HEK293 (cell line): ENCODE measurements around the gene INPP5A.

Source experiments
- CTCF ChIA-PET: fragments of 350-600 bp; formaldehyde crosslinking; extraction: SDS; loops from one replicate; lab custom pipeline; 2021; ENCODE audit warnings: antibody characterized with exemption; lab: Yijun Ruan, JAX
- POLR2A ChIA-PET: fragments of 300-600 bp; formaldehyde crosslinking; extraction: SDS; loops from one replicate; lab custom pipeline; 2020; ENCODE audit warnings: antibody characterized with exemption, inconsistent platforms; lab: Yijun Ruan, JAX
- H3K27ac ChIP-seq: fragments of 200-500 bp; sonication (Bioruptor generic); 2 replicates; pipeline ENCODE4 v1.5.1; 2014; ENCODE audit warnings: low read depth, low read length, control low read depth, inconsistent platforms; ENCODE audit errors: extremely low read depth
- H3K36me3 ChIP-seq, 2 experiments: fragments of 200-500 bp in 1 of 2; sonication (Bioruptor generic) in 1 of 2; 1 replicate in 1 of 2; 2 replicates in 1 of 2; pipeline ENCODE4 v1.5.1; 2014 to 2017; ENCODE audit warnings: inconsistent platforms in 2 of 2, low read length in 2 of 2; ENCODE audit not compliant: control insufficient read depth in 2 of 2, insufficient read depth in 1 of 2
- H3K4me1 ChIP-seq: fragments of 200-500 bp; sonication (Bioruptor generic); 2 replicates; pipeline ENCODE4 v1.5.1; 2014; ENCODE audit warnings: mild to moderate bottlenecking, low read length, inconsistent platforms; ENCODE audit not compliant: control insufficient read depth, insufficient read depth
- H3K4me3 ChIP-seq: 2 replicates; pipeline ENCODE4 v1.5.1; 2011; ENCODE audit warnings: low read depth, mild to moderate bottlenecking, control low read depth, low read length, moderate library complexity
- H3K9me3 ChIP-seq: fragments of 200-500 bp; sonication (Bioruptor generic); 2 replicates; pipeline ENCODE4 v1.5.1; 2014; ENCODE audit warnings: low read depth, low read length, inconsistent platforms; ENCODE audit not compliant: control insufficient read depth, insufficient read depth
- CTCF ChIP-seq: fragments of 450-650 bp; formaldehyde crosslinking; IDR thresholded peaks from 2 replicates; pipeline ENCODE4 v1.5.1; 2016; ENCODE audit warnings: missing biosample characterization, missing genetic modification characterization
- GLIS1 ChIP-seq: fragments of 450-650 bp; formaldehyde crosslinking; IDR thresholded peaks from 2 replicates; pipeline ENCODE4 v1.5.1; 2016; ENCODE audit warnings: missing biosample characterization, missing genetic modification characterization
- KLF7 ChIP-seq: fragments of 450-650 bp; formaldehyde crosslinking; IDR thresholded peaks from 2 replicates; pipeline ENCODE4 v1.5.1; 2016; ENCODE audit warnings: missing biosample characterization, missing genetic modification characterization, borderline replicate concordance
- MYNN ChIP-seq: fragments of 450-650 bp; formaldehyde crosslinking; IDR thresholded peaks from 2 replicates; pipeline ENCODE4 v1.5.1; 2016; ENCODE audit warnings: missing biosample characterization, missing genetic modification characterization, borderline replicate concordance
- OVOL3 ChIP-seq: fragments of 450-650 bp; formaldehyde crosslinking; IDR thresholded peaks from 2 replicates; pipeline ENCODE4 v1.5.1; 2016; ENCODE audit warnings: missing biosample characterization, missing genetic modification characterization
- SCRT1 ChIP-seq: fragments of 450-650 bp; formaldehyde crosslinking; IDR thresholded peaks from 2 replicates; pipeline ENCODE4 v1.5.1; 2016; ENCODE audit warnings: missing biosample characterization, missing genetic modification characterization, borderline replicate concordance
- SETDB1 ChIP-seq: IDR thresholded peaks from one replicate; pipeline ENCODE4 v1.6.1; 2017; ENCODE audit warnings: mild to moderate bottlenecking, low read length, moderate library complexity, mixed read lengths; ENCODE audit not compliant: insufficient read length
- SP2 ChIP-seq: fragments of 450-650 bp; formaldehyde crosslinking; IDR thresholded peaks from 2 replicates; pipeline ENCODE4 v1.5.1; 2016; ENCODE audit warnings: missing biosample characterization, missing genetic modification characterization
- SP3 ChIP-seq: fragments of 450-650 bp; formaldehyde crosslinking; IDR thresholded peaks from 2 replicates; pipeline ENCODE4 v1.5.1; 2016; ENCODE audit warnings: missing biosample characterization, missing genetic modification characterization
- TCF7L2 ChIP-seq: IDR thresholded peaks from 2 replicates; pipeline ENCODE4 v1.6.1; 2011; ENCODE audit warnings: low read depth, mild to moderate bottlenecking, inconsistent platforms, low read length, moderate library complexity, borderline replicate concordance
- WT1 ChIP-seq: fragments of 450-650 bp; formaldehyde crosslinking; IDR thresholded peaks from 2 replicates; pipeline ENCODE4 v1.5.1; 2016; ENCODE audit warnings: missing biosample characterization, missing genetic modification characterization
- ZBTB11 ChIP-seq: fragments of 450-650 bp; formaldehyde crosslinking; conservative IDR thresholded peaks from 2 replicates; pipeline ENCODE4 v1.5.1; 2016; ENCODE audit warnings: low read depth, missing biosample characterization, missing genetic modification characterization
- ZBTB20 ChIP-seq: fragments of 450-650 bp; formaldehyde crosslinking; IDR thresholded peaks from 2 replicates; pipeline ENCODE4 v1.5.1; 2016; ENCODE audit warnings: missing biosample characterization, missing genetic modification characterization
- ZBTB7A ChIP-seq: fragments of 450-650 bp; formaldehyde crosslinking; IDR thresholded peaks from 2 replicates; pipeline ENCODE4 v1.5.1; 2016; ENCODE audit warnings: low read depth, missing biosample characterization, missing genetic modification characterization
- ZIC2 ChIP-seq: fragments of 450-650 bp; formaldehyde crosslinking; IDR thresholded peaks from 2 replicates; pipeline ENCODE4 v1.5.1; 2016; ENCODE audit warnings: missing biosample characterization, missing genetic modification characterization
- ZNF121 ChIP-seq: fragments of 450-650 bp; formaldehyde crosslinking; IDR thresholded peaks from 2 replicates; pipeline ENCODE4 v1.5.1; 2016; ENCODE audit warnings: missing biosample characterization, missing genetic modification characterization
- ZNF146 ChIP-seq: fragments of 450-650 bp; formaldehyde crosslinking; IDR thresholded peaks from 2 replicates; pipeline ENCODE4 v1.5.1; 2016; ENCODE audit warnings: missing biosample characterization, missing genetic modification characterization
- ZNF169 ChIP-seq: fragments of 450-650 bp; formaldehyde crosslinking; IDR thresholded peaks from 2 replicates; pipeline ENCODE4 v1.5.1; 2016; ENCODE audit warnings: missing biosample characterization, missing genetic modification characterization
- ZNF19 ChIP-seq: fragments of 450-650 bp; formaldehyde crosslinking; IDR thresholded peaks from 2 replicates; pipeline ENCODE4; 2016; ENCODE audit warnings: missing biosample characterization, missing genetic modification characterization, low read depth
- ZNF202 ChIP-seq: fragments of 450-650 bp; formaldehyde crosslinking; IDR thresholded peaks from 2 replicates; pipeline ENCODE4 v1.5.1; 2016; ENCODE audit warnings: missing biosample characterization, missing genetic modification characterization, borderline replicate concordance
- ZNF366 ChIP-seq: fragments of 450-650 bp; formaldehyde crosslinking; conservative IDR thresholded peaks from 2 replicates; pipeline ENCODE4 v1.5.1; 2016; ENCODE audit warnings: missing biosample characterization, missing genetic modification characterization
- ZNF394 ChIP-seq: fragments of 450-650 bp; formaldehyde crosslinking; IDR thresholded peaks from 2 replicates; pipeline ENCODE4 v1.5.1; 2016; ENCODE audit warnings: missing biosample characterization, missing genetic modification characterization, mild to moderate bottlenecking, moderate library complexity, borderline replicate concordance
- ZNF404 ChIP-seq: fragments of 450-650 bp; formaldehyde crosslinking; IDR thresholded peaks from 2 replicates; pipeline ENCODE4 v1.5.1; 2017; ENCODE audit warnings: missing biosample characterization, missing genetic modification characterization
- ZNF426 ChIP-seq: fragments of 450-650 bp; formaldehyde crosslinking; IDR thresholded peaks from 2 replicates; pipeline ENCODE4 v1.5.1; 2017; ENCODE audit warnings: missing biosample characterization, missing genetic modification characterization, mild to moderate bottlenecking, inconsistent platforms, moderate library complexity
- ZNF600 ChIP-seq: fragments of 450-650 bp; formaldehyde crosslinking; IDR thresholded peaks from 2 replicates; pipeline ENCODE4 v1.5.1; 2016; ENCODE audit warnings: missing biosample characterization, missing genetic modification characterization
- ZNF629 ChIP-seq: fragments of 450-650 bp; formaldehyde crosslinking; IDR thresholded peaks from 2 replicates; pipeline ENCODE4 v1.5.1; 2017; ENCODE audit warnings: missing biosample characterization, missing genetic modification characterization
- ZNF664 ChIP-seq: fragments of 450-650 bp; formaldehyde crosslinking; IDR thresholded peaks from 2 replicates; pipeline ENCODE4 v1.5.1; 2016; ENCODE audit warnings: missing biosample characterization, missing genetic modification characterization
- ZNF670 ChIP-seq: fragments of 450-650 bp; formaldehyde crosslinking; IDR thresholded peaks from 2 replicates; pipeline ENCODE4 v1.5.1; 2016; ENCODE audit warnings: missing biosample characterization, missing genetic modification characterization, low read depth
- ZNF701 ChIP-seq: fragments of 450-650 bp; formaldehyde crosslinking; IDR thresholded peaks from 2 replicates; pipeline ENCODE4 v1.5.1; 2016; ENCODE audit warnings: missing biosample characterization, missing genetic modification characterization
- ZNF747 ChIP-seq: fragments of 450-650 bp; formaldehyde crosslinking; IDR thresholded peaks from 2 replicates; pipeline ENCODE4 v1.5.1; 2016; ENCODE audit warnings: missing biosample characterization, missing genetic modification characterization
- TF ChIP-seq, protein P1 (sequence below): fragments of 450-650 bp; formaldehyde crosslinking; IDR thresholded peaks from 2 replicates; pipeline ENCODE4 v1.5.1; 2017; ENCODE audit warnings: missing biosample characterization, missing genetic modification characterization

Gene INPP5A

GRCh38 chr10:132632091-132632561 lies 94.5 kb downstream of the INPP5A start:
- Histone ChIP-seq H3K9me3 (no peaks in the 10 kb centered on the region), H3K27ac (no peak overlapping the region)
- POLR2A ChIA-PET, result no interaction called here
- no peak for TF ChIP-seq ZNF146 (tag by site-specific recombination)
- no peak for TF ChIP-seq SETDB1
- no peak for TF ChIP-seq SP2 (tag by site-specific recombination)
- no peak for TF ChIP-seq CTCF (tag by site-specific recombination)
- no peak for TF ChIP-seq ZNF202 (tag by site-specific recombination)
- TF ChIP-seq OVOL3 (tag by site-specific recombination), result no peak
- no peak for TF ChIP-seq ZNF670 (tag by site-specific recombination)
- TF ChIP-seq ZNF600 (tag by site-specific recombination), result no peak
- no peak for TF ChIP-seq ZNF664 (tag by site-specific recombination)
- TF ChIP-seq ZNF169 (tag by site-specific recombination), result no peak
- TF ChIP-seq ZNF426 (tag by site-specific recombination), result no peak
- TF ChIP-seq KLF7, result no peak
- TF ChIP-seq TCF7L2, result no peak
- TF ChIP-seq, all 188 proteins: peak for 0
- H3K4me3 ChIP-seq, result no peak overlapping the region
- H3K4me1 ChIP-seq, result no peaks in the 10 kb centered on the region
- CTCF ChIA-PET, result interaction anchor here (1.5 to 1.7 kb wide), 2 partner anchors 173 to 178 kb away, joined by 4 to 8 read pairs; no protein-coding TSS in a partner anchor
- no peaks in the 10 kb centered on the region for H3K36me3 ChIP-seq

- Histone ChIP-seq H3K4me3 (no peak overlapping the region), H3K27ac (no peak overlapping the region), H3K4me1 (no peaks in the 10 kb centered on the region), H3K36me3 (no peaks in the 10 kb centered on the region), H3K9me3 (no peaks in the 10 kb centered on the region)
- no peak for TF ChIP-seq WT1 (tag by site-specific recombination)
- no peak for TF ChIP-seq ZNF121 (tag by site-specific recombination)
- TF ChIP-seq ZIC2 (tag by site-specific recombination), result no peak
- no peak for TF ChIP-seq GLIS1 (tag by site-specific recombination)
- TF ChIP-seq ZNF19 (tag by site-specific recombination), result no peak
- no peak for TF ChIP-seq SCRT1 (tag by site-specific recombination)
- no peak for TF ChIP-seq ZBTB7A (tag by site-specific recombination)
- no peak for TF ChIP-seq ZNF366 (tag by site-specific recombination)
- no peak for TF ChIP-seq SP3 (tag by site-specific recombination)
- TF ChIP-seq ZNF747 (tag by site-specific recombination), result no peak
- no peak for TF ChIP-seq ZNF404
- TF ChIP-seq ZNF629 (tag by site-specific recombination), result no peak
- no peak for TF ChIP-seq SP2 (tag by site-specific recombination)
- TF ChIP-seq ZBTB20, result no peak
- no peak for TF ChIP-seq ZBTB11 (tag by site-specific recombination)
- no peak for TF ChIP-seq MYNN (tag by site-specific recombination)
- TF ChIP-seq, protein P1, sequence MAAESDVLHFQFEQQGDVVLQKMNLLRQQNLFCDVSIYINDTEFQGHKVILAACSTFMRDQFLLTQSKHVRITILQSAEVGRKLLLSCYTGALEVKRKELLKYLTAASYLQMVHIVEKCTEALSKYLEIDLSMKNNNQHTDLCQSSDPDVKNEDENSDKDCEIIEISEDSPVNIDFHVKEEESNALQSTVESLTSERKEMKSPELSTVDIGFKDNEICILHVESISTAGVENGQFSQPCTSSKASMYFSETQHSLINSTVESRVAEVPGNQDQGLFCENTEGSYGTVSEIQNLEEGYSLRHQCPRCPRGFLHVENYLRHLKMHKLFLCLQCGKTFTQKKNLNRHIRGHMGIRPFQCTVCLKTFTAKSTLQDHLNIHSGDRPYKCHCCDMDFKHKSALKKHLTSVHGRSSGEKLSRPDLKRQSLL (tag by site-specific recombination), result no peak
- no peak for TF ChIP-seq ZNF701 (tag by site-specific recombination)
- no peak for TF ChIP-seq ZNF394 (tag by site-specific recombination)
- ChIA-PET CTCF (interaction anchor here (1.0 to 1.7 kb wide), 3 partner anchors 15 to 179 kb away, joined by 3 to 8 read pairs (median 4); no protein-coding TSS in a partner anchor), POLR2A (no interaction called here)
Observed at GRCh38 chr10:132632851-132633684, 95.5 kb downstream of the INPP5A start.
